Choroid plexus epithelial cell (primary cell): ENCODE data around the gene AEBP2.

Experiments used
- DNase-seq: peaks from one replicate; pipeline ENCODE4 v3.0.0-alpha.2; 2010; ENCODE audit warnings: low read depth
- H3K4me3 ChIP-seq: 2 replicates; pipeline ENCODE4 v1.5.1; 2011; ENCODE audit warnings: low read depth, mild to moderate bottlenecking, control low read depth, low read length, moderate library complexity
- CTCF ChIP-seq: conservative IDR thresholded peaks from 2 replicates; pipeline ENCODE4 v1.5.1; 2011; ENCODE audit warnings: low read depth, mild to moderate bottlenecking, control low read depth, inconsistent platforms, low read length, moderate library complexity

Gene AEBP2

DNA sequence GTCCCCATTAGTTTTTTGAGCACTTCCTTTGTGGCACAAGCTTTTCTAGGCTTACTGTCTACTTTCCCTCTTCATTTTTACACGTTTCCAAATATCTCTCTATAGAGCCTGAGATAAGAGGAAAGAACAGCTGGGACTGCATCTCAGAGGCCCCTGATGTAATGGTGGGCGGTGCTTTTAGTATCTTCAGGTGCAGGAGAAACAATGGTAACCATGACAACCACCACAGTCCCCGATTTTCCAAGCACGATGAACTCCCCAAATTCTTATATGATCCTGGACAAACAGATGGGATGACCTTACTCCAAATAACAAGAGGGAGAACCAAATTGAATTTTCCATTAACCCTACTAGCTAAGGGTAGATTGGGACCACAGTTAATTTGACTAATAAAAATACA lies 103.3 kb downstream of the AEBP2 start:
- H3K4me3 ChIP-seq = no peak overlapping the region
- no peak for DNase-seq
- no peak for TF ChIP-seq CTCF

DNA sequence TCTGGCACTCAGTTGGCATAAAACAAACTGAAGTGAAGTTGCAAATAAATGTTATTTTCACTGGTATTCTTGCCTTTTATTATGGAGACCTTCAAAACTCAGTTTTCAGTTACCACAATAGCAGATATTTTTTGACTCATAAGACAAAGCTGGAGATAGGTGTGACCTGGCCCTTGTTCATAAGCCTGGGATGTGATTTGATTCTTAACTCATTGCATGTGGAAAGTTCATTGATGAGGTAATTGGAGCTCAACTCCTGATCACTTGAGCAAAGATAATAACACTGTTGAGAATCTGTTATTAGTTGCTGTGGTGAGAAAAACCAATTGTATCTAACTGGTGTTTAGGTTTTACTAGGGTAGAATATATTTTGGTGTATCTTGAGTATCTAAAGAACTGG lies 105.1 kb downstream of the AEBP2 start:
- TF ChIP-seq CTCF = no peak
- H3K4me3 ChIP-seq = no peak overlapping the region
- DNase-seq = no peak

GRCh38 chr12:19545301-19545700 lies 106.0 kb downstream of the AEBP2 start:
- no peak for DNase-seq
- no peak overlapping the region for H3K4me3 ChIP-seq
- no peak for TF ChIP-seq CTCF

- no peak overlapping the region for H3K4me3 ChIP-seq
- TF ChIP-seq CTCF = no peak
- peak; percentile 94 for DNase-seq
Measured at GRCh38 chr12:19546027-19546426, 106.7 kb downstream of the AEBP2 start.

GRCh38 chr12:19546611-19547162 lies 107.4 kb downstream of the AEBP2 start:
- H3K4me3 ChIP-seq = no peak overlapping the region
- peak; percentile 79 for DNase-seq
- TF ChIP-seq CTCF = no peak

GRCh38 chr12:19547271-19547671 lies 108.0 kb downstream of the AEBP2 start:
- DNase-seq = peak; percentile 84
- no peak overlapping the region for H3K4me3 ChIP-seq
- TF ChIP-seq CTCF = no peak

GRCh38 chr12:19548834-19549233 lies 109.5 kb downstream of the AEBP2 start:
- H3K4me3 ChIP-seq = no peak overlapping the region
- TF ChIP-seq CTCF = no peak
- no peak for DNase-seq
